ENCODE results near the gene SLC7A7. TPM values are rescaled to one million over a fixed set of nuclear protein-coding genes. Genes with fewer than 3 reads are reported as not detected.

The SLC7A7 gene
- total and polyA plus RNA-seq, 9 of the 15 experiments (the other 6 are each of a cell fraction or from before 2014, with no cell fraction given), result 0.07 to 0.68 (median 0.41) TPM

DNA sequence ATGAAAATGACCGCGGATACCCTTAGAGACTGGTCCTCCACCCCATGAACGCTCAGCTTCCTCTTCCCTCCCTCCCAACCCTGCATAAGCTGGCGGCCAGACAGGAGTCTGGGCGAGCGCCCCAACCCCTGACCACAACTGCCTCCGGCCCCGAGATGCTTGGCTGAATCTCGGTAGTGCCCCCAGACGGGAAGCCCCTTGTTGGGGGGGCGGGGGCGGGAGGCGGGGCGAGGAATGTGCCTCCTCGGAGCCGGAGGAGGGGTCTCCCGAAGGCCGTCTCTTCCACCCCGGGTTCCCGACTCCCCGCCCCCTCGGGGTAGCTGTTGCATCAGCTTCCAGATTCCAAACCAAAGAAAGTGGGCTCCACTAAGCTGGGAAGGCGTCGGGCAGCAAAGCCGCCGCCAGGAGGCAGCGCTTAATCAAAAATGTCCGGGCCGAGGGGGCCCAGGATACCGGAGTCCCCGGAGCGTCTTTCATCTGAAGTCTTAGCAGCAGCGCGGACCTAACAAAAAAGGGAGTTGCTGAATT is 7.4 kb upstream of the SLC7A7 start (continued):
- TF ChIP-seq YY1 (IDR thresholded peaks at IDR 0.05; ENCODE audit: borderline replicate concordance in 1 of 3, control insufficient read depth in 1 of 3, extremely low read depth in 1 of 3, insufficient read depth in 3 of 3, insufficient read length in 1 of 3, insufficient replicate concordance in 2 of 3, low read depth in 1 of 3, low read length in 2 of 3) (peak in 1 of 3 experiments; percentile 44), ZFP36 (IDR thresholded peaks at IDR 0.05; ENCODE audit: low read depth, low read length, partially characterized antibody) (no peak), GABPB2 (CRISPR knock-in tag; conservative IDR thresholded peaks at IDR 0.05) (no peak), CBFA2T3 (IDR thresholded peaks at IDR 0.05) (no peak), CTCF (IDR thresholded peaks at IDR 0.05 in 2 of 3, conservative IDR thresholded peaks at IDR 0.05 in 1 of 3; ENCODE audit: insufficient read depth in 2 of 3, low read depth in 1 of 3, low read length in 3 of 3) (peak; percentile 89 to 95 (median 91)), ZNF507 (tag; conservative IDR thresholded peaks at IDR 0.05) (no peak), ZNF589 (CRISPR knock-in tag; IDR thresholded peaks at IDR 0.05; ENCODE audit: low read depth) (no peak), ZNF175 (CRISPR knock-in tag; IDR thresholded peaks at IDR 0.05; ENCODE audit: low read depth) (no peak), RCOR1 (IDR thresholded peaks at IDR 0.05; ENCODE audit: borderline replicate concordance in 1 of 2, low read depth in 2 of 2, low read length in 2 of 2) (peak in 1 of 2 experiments; percentile 50; a peak in 1 of 4 replicates), ZNF644 (tag; IDR thresholded peaks at IDR 0.05; ENCODE audit: low read depth) (no peak), ZKSCAN1 (IDR thresholded peaks at IDR 0.05; ENCODE audit: low read depth, low read length) (no peak), SP1 (CRISPR knock-in tag; IDR thresholded peaks at IDR 0.05) (no peak), SIRT6 (IDR thresholded peaks at IDR 0.05; ENCODE audit: low read depth, low read length) (no peak), POLR2B (IDR thresholded peaks at IDR 0.05; ENCODE audit: low read depth, partially characterized antibody) (no peak), CAMTA2 (CRISPR knock-in tag; conservative IDR thresholded peaks at IDR 0.05) (no peak), MED1 (CRISPR knock-in tag; IDR thresholded peaks at IDR 0.05; ENCODE audit: borderline replicate concordance) (no peak), ZNF174 (CRISPR knock-in tag; IDR thresholded peaks at IDR 0.05) (no peak), SREBF1 (IDR thresholded peaks at IDR 0.05; ENCODE audit: borderline replicate concordance, low read depth, low read length) (no peak), XRCC3 (IDR thresholded peaks at IDR 0.05) (no peak), PTBP1 (IDR thresholded peaks at IDR 0.05; ENCODE audit: low read depth, low read length) (no peak), ZNF77 (CRISPR knock-in tag; IDR thresholded peaks at IDR 0.05) (no peak), ZNF551 (CRISPR knock-in tag; IDR thresholded peaks at IDR 0.05) (no peak), UBTF (IDR thresholded peaks at IDR 0.05; ENCODE audit: borderline replicate concordance in 1 of 2, low read depth in 2 of 2, low read length in 2 of 2) (0 out of 4 replicates have a peak, but pooled peaks of 1 of the 2 experiments have one; percentile 7)
- TF ChIP-seq, protein P1, sequence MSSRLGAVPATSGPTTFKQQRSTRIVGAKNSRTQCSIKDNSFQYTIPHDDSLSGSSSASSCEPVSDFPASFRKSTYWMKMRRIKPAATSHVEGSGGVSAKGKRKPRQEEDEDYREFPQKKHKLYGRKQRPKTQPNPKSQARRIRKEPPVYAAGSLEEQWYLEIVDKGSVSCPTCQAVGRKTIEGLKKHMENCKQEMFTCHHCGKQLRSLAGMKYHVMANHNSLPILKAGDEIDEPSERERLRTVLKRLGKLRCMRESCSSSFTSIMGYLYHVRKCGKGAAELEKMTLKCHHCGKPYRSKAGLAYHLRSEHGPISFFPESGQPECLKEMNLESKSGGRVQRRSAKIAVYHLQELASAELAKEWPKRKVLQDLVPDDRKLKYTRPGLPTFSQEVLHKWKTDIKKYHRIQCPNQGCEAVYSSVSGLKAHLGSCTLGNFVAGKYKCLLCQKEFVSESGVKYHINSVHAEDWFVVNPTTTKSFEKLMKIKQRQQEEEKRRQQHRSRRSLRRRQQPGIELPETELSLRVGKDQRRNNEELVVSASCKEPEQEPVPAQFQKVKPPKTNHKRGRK (tag; IDR thresholded peaks at IDR 0.05), result no peak
